Mucosa of gallbladder (tissue), 1 donor: ENCODE measurements around the gene MAGEF1. TPM values are rescaled to one million over a fixed set of nuclear protein-coding genes. Genes with fewer than 3 reads are reported as not detected.
A peak's percentile ranks its signal among the peaks of the same experiment; 100 is the strongest.

Source experiments
- DNase-seq: peaks from one replicate; pipeline ENCODE4 v3.0.0-alpha.2; 2020; ENCODE audit warnings: low spot score
- total RNA-seq: library from RNA; stranded (reverse); gene quantifications from one replicate; pipeline ENCODE4 v1.2.1, GENCODE V29; 2021
- donor health status: DM: no; HTN: no; CAD: no.

MAGEF1 gene
- total RNA-seq, 1 donor from 2014 or later: 43.3 TPM

- DNase-seq: no peak
These were observed 21.5 kb downstream of the MAGEF1 start for GRCh38 chr3:184690192-184690883.

DNA sequence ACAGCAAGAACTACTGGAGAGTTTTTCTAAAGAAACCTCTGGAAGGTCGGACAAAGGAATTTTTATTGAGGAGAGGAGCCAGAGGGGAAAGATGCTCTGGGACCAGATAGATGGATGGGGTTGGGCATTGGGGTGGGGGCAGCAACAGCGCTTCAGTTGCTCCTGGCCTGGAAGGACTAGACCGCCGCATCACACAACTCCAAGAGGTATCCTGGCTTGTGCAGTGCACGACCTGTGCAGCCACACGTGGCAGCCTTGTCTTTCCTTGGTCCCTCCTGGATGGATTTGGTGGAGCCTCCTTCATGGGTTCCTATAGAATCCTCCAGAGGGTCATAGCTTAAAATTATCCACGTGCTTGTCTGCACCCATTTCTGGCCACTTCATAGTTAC is 23.0 kb downstream of the MAGEF1 start:
- no peak for DNase-seq

- DNase-seq: no peak
These were observed 23.5 kb downstream of the MAGEF1 start for GRCh38 chr3:184688251-184688881.

DNA sequence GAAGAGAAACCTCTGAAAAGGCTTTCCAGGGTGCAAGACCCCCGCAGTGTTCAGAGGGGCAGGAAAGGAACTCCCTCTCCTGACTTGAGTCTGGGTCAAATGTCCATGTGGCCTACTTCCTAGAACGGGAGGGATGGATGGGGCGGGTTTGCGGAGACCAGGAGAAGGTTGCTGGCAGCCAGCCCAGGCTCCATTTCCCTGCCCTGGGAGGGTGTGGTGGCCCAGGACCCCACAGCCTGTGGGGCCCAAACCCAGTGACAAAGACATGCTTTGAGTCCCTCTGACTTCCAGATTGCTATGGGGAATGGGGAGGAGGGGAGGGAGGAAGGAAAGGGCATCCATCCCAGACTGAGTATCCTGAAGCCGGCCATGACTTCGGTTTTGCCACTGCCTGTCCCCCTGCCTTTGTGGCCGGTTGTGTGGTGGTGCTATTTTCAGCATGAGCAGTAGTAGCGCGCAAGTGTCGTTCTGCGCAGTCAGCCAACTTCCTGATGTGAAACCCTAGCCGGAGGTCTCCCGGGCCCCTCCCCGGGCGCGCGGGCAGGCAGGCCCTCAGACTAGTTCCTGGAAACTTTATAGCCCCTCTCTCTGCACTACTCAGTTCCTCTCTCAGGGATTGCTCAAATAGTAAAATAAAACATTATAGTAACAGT is 24.4 kb downstream of the MAGEF1 start:
- peak; percentile 47 for DNase-seq

DNA sequence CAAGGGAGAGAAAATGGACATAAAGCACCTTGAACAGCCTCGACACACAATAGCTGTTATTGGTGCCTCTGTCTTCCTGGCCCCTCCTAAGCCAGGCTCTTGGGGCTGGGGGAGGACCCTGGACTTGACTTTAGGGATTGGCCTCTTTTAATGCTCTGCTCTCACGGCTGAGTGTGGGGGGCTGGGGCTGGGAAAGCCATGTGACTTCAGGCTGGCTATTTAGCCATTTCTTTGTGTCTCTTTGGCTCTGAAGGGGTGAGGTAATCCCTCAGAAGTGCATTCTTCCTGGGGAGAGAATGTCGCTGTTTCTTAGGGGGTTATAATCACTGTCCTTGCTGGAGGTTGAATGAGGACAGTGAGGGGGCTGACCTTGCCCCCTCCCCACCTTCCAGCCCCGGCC is 26.2 kb downstream of the MAGEF1 start:
- no peak for DNase-seq

GRCh38 chr3:184685055-184685454 is 26.8 kb downstream of the MAGEF1 start:
- DNase-seq: no peak

GRCh38 chr3:184683900-184684560 is 27.8 kb downstream of the MAGEF1 start:
- DNase-seq: no peak

DNA sequence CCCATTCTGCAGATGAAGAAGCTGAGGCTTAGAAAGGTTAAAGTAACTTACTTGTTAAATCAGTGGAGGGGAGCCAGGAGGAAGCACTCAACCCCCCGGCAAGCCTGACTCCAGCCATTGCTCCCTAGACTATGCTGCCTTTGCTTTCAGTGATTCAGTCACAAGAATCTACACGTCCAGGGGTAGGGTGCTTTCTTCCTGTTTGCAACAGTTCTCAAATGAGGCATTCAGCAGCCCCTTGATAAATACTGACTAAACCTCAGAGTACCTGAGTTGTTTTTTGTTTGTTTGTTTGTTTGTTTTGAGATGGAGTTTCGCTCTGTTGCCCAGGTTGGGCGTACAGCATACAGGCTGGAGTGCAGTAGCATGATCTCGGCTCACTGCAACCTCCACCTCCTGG is 28.6 kb downstream of the MAGEF1 start:
- DNase-seq: no peak

GRCh38 chr3:184682671-184683070 is 29.2 kb downstream of the MAGEF1 start:
- no peak for DNase-seq

DNA sequence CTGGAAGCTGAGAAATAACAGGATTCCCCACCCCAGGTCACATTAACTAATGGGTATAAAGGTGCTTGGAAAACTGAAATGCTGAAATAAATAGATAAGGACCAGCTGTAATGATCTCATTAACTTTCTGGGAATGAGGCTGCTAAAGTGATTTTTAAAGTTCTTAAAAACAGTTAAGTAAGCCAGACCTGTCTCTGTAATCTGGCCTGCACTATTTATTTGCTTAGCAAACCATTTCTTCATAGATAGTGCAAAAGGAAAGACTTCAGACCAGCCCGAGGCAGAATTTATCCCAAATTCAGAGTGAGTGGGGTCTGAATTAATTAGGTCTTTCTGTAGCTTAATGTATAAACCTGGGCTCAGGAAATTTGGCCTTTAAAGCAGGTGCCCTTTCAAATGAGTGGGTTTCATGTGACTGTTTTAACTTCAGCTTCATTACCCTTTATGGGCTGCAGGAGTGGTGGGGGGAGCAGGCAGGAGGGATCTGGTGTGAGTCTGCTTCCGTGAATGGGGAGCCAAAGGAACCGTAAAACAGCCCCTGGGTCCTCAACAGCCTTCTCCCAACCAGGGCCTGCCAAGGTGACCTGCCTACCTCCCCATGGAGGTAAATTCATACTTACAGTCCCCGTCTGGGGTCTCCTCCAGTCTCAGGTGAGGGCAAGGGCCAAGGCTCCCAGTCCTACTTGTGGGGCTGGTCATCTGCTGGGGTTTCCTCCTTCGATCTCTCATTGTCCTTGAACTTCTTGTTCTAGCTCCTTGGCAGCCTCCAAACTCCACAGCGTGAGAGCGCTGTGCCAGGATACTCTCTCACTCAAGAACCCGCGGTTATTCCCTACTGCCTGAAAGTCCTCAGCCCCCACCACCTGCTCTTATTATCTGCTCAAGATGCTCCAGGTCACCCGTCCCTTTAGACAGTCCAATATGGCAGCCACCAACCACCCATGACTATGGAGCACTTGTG is 31.2 kb downstream of the MAGEF1 start:
- DNase-seq: no peak

DNA sequence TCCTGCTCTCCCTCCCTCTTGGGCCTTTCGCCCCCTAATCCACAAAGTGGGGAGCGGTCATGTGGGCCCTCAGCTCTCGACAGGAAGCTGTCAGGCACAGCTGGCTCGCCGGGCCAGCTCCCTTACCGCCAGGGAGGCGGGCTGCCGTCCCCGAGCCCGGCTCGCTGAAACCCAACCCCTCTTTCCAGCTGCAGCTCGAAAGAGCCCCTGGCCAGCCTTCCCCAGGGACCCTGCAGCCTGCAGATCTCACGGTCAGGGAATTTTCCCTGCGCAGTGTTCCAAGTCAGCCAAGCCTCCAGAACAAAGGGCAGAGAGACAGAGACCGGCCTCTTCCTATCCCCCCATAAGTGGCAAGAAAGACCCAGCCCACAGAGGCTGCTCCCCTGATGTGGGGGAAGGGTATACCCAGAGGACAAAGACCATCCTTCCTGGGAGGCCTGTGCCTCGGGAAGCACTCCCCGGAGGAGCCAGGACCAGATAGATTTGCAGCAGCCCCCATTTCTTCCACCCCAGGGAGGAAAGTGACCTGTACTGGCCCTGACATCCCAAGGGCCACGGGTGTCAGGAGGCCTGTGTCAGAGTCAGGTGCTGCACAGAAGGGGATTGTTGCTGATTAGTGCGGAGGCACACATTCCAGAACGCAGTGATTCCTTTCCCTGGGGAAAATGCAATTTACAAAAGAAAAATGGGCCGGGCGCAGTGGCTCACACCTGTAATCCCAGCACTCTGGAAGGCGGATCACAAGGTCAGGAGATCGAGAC is 32.6 kb downstream of the MAGEF1 start:
- no peak for DNase-seq

- no peak for DNase-seq
These were observed 33.4 kb downstream of the MAGEF1 start for GRCh38 chr3:184678317-184679055.

- no peak for DNase-seq
These were observed 34.2 kb downstream of the MAGEF1 start for GRCh38 chr3:184677344-184678316.

- no peak for DNase-seq
These were observed 34.9 kb downstream of the MAGEF1 start for GRCh38 chr3:184676927-184677326.

- no peak for DNase-seq
These were observed 37.2 kb downstream of the MAGEF1 start for GRCh38 chr3:184674626-184675025.

- no peak for DNase-seq
These were observed 38.6 kb downstream of the MAGEF1 start for GRCh38 chr3:184672977-184673870.

GRCh38 chr3:184672335-184672734 is 39.5 kb downstream of the MAGEF1 start:
- no peak for DNase-seq
